HG02970 (cell line): ENCODE results near the gene AP5S1.

Source experiments
- ATAC-seq: cut with Tn5 transposase; IDR thresholded peaks from one replicate; pipeline ENCODE4 v1.9.1; 2021; ENCODE audit warnings: mild to moderate bottlenecking, moderate library complexity, moderate number of reproducible peaks; ENCODE audit not compliant: unreplicated experiment, low FRiP score

Gene AP5S1

DNA sequence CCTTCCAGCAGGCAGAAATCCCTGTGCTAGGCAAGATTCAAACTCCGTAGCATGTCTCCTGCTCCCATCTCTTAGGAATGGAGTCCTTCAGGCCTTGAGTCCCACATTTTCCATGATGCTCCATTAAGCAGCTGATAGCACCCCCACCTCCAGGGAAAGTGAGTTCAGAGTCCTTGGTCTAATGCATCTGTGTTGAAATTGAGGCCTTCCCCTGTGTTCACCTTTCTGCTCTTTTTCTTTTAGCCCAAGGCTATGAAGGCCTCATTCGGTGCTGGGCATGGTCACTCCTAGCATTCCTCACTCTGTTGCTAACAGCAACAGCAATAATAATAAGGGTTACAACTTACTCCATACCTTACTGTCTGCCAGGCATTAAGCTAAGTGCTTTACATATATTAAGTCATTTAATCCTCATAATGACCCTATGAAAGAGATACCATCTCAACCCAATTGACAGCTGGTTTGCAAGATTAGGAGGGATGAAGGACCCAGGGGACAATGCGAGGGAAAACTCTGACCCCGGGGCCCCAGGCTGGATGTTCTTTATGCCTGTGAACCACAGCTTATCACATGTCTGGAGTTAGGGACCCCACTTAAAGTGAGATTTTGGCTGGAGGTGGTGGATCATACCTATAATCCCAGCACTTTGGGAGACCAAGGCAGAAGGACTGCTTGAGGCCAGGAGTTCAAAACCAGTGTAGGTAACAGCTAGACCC, 51.4 kb downstream of the AP5S1 start:
- no peak for ATAC-seq

GRCh38 chr20:3873507-3873906, 53.2 kb downstream of the AP5S1 start:
- no peak for ATAC-seq

DNA sequence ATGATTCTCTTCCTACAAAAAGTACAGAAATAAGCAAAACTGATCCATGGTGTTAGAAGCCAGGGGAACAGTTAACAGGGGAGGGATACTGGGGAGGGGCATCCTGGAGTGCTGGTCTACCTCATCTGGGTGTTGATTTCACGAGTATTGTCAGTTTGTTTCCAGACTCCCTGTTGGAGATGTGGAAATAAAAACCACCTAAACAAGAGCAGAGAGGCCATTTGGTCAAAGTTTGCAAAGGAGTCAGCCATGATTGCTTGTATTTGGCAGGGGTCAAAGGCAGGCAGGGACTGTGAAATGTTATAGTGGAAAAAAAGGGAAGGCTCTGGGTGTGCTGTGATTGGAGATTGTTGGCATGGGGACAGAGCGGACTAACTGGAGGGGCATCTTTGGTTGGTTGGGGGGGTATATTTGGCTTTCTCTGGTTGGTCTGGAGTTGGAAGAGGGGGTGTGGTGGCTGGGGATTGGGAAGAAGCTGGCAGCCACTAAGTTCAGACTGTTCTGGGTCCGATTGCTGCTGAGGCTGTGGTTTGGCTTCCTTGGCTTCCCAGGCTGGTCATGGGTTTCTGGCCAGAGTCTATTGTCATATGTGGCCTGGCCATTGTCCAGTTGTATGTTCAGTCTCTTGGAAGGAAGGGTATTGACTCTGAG, 54.0 kb downstream of the AP5S1 start:
- no peak for ATAC-seq

- ATAC-seq: no peak
Measured at GRCh38 chr20:3875378-3875974, 55.1 kb downstream of the AP5S1 start.

DNA sequence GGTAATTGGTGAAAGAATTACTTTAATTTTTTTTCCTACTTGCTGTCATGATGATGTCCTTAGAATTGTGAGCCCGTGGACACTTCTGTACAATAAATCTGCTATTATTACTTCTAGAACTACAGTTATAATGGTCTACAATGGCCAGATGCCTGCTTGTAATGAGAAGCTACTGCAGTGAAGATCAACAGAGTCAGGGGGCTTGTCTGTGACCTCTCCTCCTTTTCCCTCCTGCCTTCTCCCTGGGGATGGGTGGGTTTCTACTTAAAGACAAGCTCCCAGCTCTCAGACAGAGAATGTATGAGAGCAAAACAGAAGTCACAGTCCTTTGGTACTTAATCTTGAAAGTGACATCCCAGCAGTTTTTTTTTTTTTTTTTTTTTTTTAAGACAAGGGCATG, 55.7 kb downstream of the AP5S1 start:
- ATAC-seq: no peak

DNA sequence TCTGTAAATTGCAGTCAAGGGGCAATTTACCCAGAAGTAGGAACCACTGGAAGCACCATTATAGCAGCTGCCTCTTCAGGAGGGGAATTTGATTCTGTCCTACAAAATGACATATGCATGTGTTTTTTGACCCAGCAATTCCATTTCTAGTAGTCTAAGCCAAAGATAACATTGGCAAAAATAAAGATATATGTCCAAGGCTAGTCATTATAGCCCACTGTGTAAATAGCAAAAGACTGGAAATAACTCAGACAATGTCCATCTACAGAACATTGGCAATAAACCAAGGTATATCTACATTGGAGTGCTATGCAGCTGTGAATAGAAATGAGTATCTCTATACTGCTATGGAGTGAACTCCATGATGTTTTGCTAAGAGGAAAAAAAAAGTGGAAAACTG, 56.3 kb downstream of the AP5S1 start:
- ATAC-seq: no peak
